ENCODE measurements around the gene FKBP1B. TPM values are rescaled to one million over a fixed set of nuclear protein-coding genes. Genes with fewer than 3 reads are reported as not detected.

The FKBP1B gene
- total RNA-seq, 1 experiment from 2014 or later = 59.7 TPM

GRCh38 chr2:24038786-24039499 is 10.6 kb upstream of the FKBP1B start:
- H3K9me3 Mint-ChIP-seq = no peaks in the 10 kb centered on the region

More at GRCh38 chr2:24038786-24039499, 10.6 kb upstream of the FKBP1B start:
- Histone ChIP-seq H3K9ac (ENCODE audit: extremely low read depth, insufficient read length, low read length) (no peak overlapping the region), H3K14ac (ENCODE audit: insufficient read depth, low read length) (no peak overlapping the region), H3K27ac (ENCODE audit: insufficient read length, low read depth, low read length) (no peak overlapping the region), H3K4ac (ENCODE audit: low read depth, low read length) (no peak overlapping the region), H3K23me2 (ENCODE audit: insufficient read length, low read depth, low read length, poor library complexity, severe bottlenecking) (no peaks in the 10 kb centered on the region), H3K18ac (ENCODE audit: insufficient read length, low read depth, low read length) (no peak overlapping the region), H2BK120ac (ENCODE audit: low read depth, low read length, poor library complexity, severe bottlenecking) (no peak overlapping the region), H2BK20ac (ENCODE audit: low read depth, low read length, poor library complexity, severe bottlenecking) (no peak overlapping the region), H3K4me2 (ENCODE audit: insufficient read depth, insufficient read length, low read length) (no peak overlapping the region), H3K79me2 (ENCODE audit: insufficient read depth, low read length) (peaks cover 2% of the 10 kb centered on the region; the same call in 1 of the 2 replicates), H3K79me1 (ENCODE audit: insufficient read depth, low read depth, low read length, poor library complexity, severe bottlenecking) (peaks cover 5% of the 10 kb centered on the region), H4K5ac (ENCODE audit: insufficient read length, low read depth, low read length) (no peak overlapping the region), H3K9me3 (ENCODE audit: control insufficient read depth, low read depth, low read length) (no peaks in the 10 kb centered on the region), H2AFZ (ENCODE audit: low read length) (no peak overlapping the region), H3K23ac (ENCODE audit: insufficient read length, low read depth, low read length) (no peak overlapping the region), H3K27me3 (ENCODE audit: insufficient read depth, low read length) (no peaks in the 10 kb centered on the region), H3K4me1 (ENCODE audit: insufficient read depth, low read length) (no peaks in the 10 kb centered on the region), H3K56ac (ENCODE audit: insufficient read length, low read depth, low read length) (no peak overlapping the region), H4K20me1 (ENCODE audit: control insufficient read depth, insufficient read depth, insufficient read length) (no peaks in the 10 kb centered on the region), H3T11ph (ENCODE audit: low read length) (no peak overlapping the region), H2AK5ac (ENCODE audit: insufficient read length, low read length) (no peak overlapping the region), H2BK5ac (ENCODE audit: insufficient read length, low read length) (no peak overlapping the region), H2BK15ac (ENCODE audit: low read depth, low read length) (no peak overlapping the region), H2BK12ac (ENCODE audit: insufficient read length, low read depth, low read length) (no peak overlapping the region), H4K8ac (replicated peaks; ENCODE audit: insufficient read length, low read depth, low read length) (no peak overlapping the region), H4K91ac (ENCODE audit: insufficient read length, low read depth, low read length) (no peak overlapping the region)
- H3K36me3 Mint-ChIP-seq (ENCODE audit: insufficient read depth in 1 of 3, low read depth in 3 of 3) = peaks cover 14 to 40% (median 39%) of the 10 kb centered on the region in 3 experiments
- H3K4me3 Mint-ChIP-seq = no peak overlapping the region
- WGBS (ENCODE audit: extremely low coverage, insufficient read length, low lambda C conversion rate) = no CpG with 5 or more reads among the region's 9 CpGs
- H3K4me1 Mint-ChIP-seq = peaks cover 0 to 2% of the 10 kb centered on the region in 2 experiments; a peak in 1 of 4 replicates
- no peak for DNase-seq
- TF ChIP-seq CTCF (conservative IDR thresholded peaks at IDR 0.05) = no peak
- no peak overlapping the region; a peak in 1 of 7 replicates for H3K27ac Mint-ChIP-seq
- no peaks in the 10 kb centered on the region for H3K27me3 Mint-ChIP-seq (ENCODE audit: low read depth)
